NB4 (cell line): ENCODE results near the gene TNN.

Experiments
- CTCF ChIP-seq: IDR thresholded peaks from one replicate; pipeline ENCODE4 v1.5.1; 2012; ENCODE audit warnings: low read depth, low read length
- POLR2A ChIP-seq: IDR thresholded peaks from 2 replicates; pipeline ENCODE4 v1.6.1; 2011; ENCODE audit warnings: mild to moderate bottlenecking; ENCODE audit not compliant: insufficient read length; ENCODE audit errors: extremely low read depth

- TF ChIP-seq POLR2A (no peak), CTCF (no peak)
Observed at GRCh38 chr1:175114996-175115395, 47.4 kb downstream of the TNN start.
